Tibial artery (tissue), 4 donors: ENCODE results near the gene CPNE4.

Experiments
- DNase-seq, 2 donors: peaks; one replicate each; pipeline ENCODE4 v3.0.0-alpha.2; 2019
- H3K27ac ChIP-seq, 2 donors: fragments of 200-600 bp; sonication (generic) in 1 of 2; 1 replicate in 1 of 2; 2 replicates in 1 of 2; pipeline ENCODE4 v1.5.1; 2018 to 2019; ENCODE audit warnings: mild to moderate bottlenecking in 1 of 2
- H3K27me3 ChIP-seq, 2 donors: fragments of 200-600 bp; sonication (generic) in 1 of 2; one replicate each; pipeline versions ENCODE4 v1.5.1 to v1.6.0; 2016 to 2019
- H3K36me3 ChIP-seq, 3 donors: fragments of 200-600 bp; sonication (generic) in 2 of 3; one replicate each; pipeline ENCODE4 v1.5.1; 2016 to 2019; ENCODE audit warnings: mild to moderate bottlenecking in 2 of 3
- H3K4me1 ChIP-seq, 4 donors: fragments of 200-600 bp; sonication (generic) in 2 of 4; 1 replicate in 3 of 4; 2 replicates in 1 of 4; pipeline ENCODE4 v1.5.1; 2016 to 2019
- H3K4me3 ChIP-seq, 2 donors: fragments of 200-600 bp; sonication (generic) in 1 of 2; 1 replicate in 1 of 2; 2 replicates in 1 of 2; pipeline ENCODE4 v1.5.1; 2018 to 2019; ENCODE audit warnings: mild to moderate bottlenecking in 2 of 2
- H3K9me3 ChIP-seq, 3 donors: fragments of 200-600 bp; sonication (generic) in 1 of 3; one replicate each; pipeline ENCODE4 v1.5.1; 2016 to 2019
- intact Hi-C: fragments of 100-400 bp; cut with DNase I; formaldehyde crosslinking; loops from one replicate; pipeline ENCODE4 v1.15.0; 2023; ENCODE audit warnings: low total_unique reads
- TF ChIP-seq, protein P1 (sequence below), 2 experiments: fragments of 200-600 bp in 1 of 2; fragments of 450-650 bp in 1 of 2; IDR thresholded peaks; one replicate each; pipeline ENCODE4 v1.5.1; 2017 to 2019; ENCODE audit warnings: antibody characterized with exemption in 2 of 2, mild to moderate bottlenecking in 1 of 2, moderate library complexity in 1 of 2

CPNE4 gene

GRCh38 chr3:131602011-131602779 is 432.6 kb downstream of the CPNE4 start:
- no peak overlapping the region for H3K4me3 ChIP-seq
- H3K36me3 ChIP-seq: no peaks in the 10 kb centered on the region
- no peak overlapping the region for H3K27ac ChIP-seq
- H3K4me1 ChIP-seq: no peaks in the 10 kb centered on the region
- no peaks in the 10 kb centered on the region for H3K9me3 ChIP-seq
- no peaks in the 10 kb centered on the region for H3K27me3 ChIP-seq
- intact Hi-C loops: no loop called here
- no peak for DNase-seq
- TF ChIP-seq, protein P1, sequence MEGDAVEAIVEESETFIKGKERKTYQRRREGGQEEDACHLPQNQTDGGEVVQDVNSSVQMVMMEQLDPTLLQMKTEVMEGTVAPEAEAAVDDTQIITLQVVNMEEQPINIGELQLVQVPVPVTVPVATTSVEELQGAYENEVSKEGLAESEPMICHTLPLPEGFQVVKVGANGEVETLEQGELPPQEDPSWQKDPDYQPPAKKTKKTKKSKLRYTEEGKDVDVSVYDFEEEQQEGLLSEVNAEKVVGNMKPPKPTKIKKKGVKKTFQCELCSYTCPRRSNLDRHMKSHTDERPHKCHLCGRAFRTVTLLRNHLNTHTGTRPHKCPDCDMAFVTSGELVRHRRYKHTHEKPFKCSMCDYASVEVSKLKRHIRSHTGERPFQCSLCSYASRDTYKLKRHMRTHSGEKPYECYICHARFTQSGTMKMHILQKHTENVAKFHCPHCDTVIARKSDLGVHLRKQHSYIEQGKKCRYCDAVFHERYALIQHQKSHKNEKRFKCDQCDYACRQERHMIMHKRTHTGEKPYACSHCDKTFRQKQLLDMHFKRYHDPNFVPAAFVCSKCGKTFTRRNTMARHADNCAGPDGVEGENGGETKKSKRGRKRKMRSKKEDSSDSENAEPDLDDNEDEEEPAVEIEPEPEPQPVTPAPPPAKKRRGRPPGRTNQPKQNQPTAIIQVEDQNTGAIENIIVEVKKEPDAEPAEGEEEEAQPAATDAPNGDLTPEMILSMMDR (IDR thresholded peaks at IDR 0.05): no peak

DNA sequence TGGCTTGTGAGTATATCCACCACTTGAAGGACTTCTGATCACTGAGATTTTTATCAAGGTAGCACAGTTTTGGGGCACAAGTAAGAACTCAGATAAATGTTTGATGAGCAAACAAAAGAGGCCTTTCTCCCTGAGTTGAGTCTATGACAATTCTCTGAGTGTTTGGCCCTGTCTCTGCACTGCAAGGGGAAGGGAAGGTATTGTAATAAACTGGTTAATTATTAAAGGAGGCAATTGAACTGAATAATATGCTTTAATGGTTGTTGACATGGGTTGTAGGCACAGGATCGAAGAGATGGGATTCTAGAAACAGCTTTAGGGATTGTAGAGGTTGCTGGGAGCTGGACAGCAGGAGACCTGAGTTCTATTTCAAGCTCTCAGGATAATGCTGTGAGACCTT is 437.0 kb downstream of the CPNE4 start:
- Histone ChIP-seq H3K27me3 (no peaks in the 10 kb centered on the region), H3K27ac (no peak overlapping the region), H3K9me3 (no peaks in the 10 kb centered on the region), H3K4me3 (no peak overlapping the region), H3K4me1 (no peaks in the 10 kb centered on the region), H3K36me3 (no peaks in the 10 kb centered on the region)
- TF ChIP-seq, protein P1 (IDR thresholded peaks at IDR 0.05): no peak
- DNase-seq: no peak
- intact Hi-C loops: no loop called here

- Histone ChIP-seq H3K36me3 (no peaks in the 10 kb centered on the region), H3K4me3 (no peak overlapping the region), H3K9me3 (no peaks in the 10 kb centered on the region), H3K27me3 (no peaks in the 10 kb centered on the region), H3K4me1 (no peaks in the 10 kb centered on the region), H3K27ac (no peak overlapping the region)
- no peak for DNase-seq
- TF ChIP-seq, protein P1 (IDR thresholded peaks at IDR 0.05): no peak
- intact Hi-C loops: no loop called here
Measured at GRCh38 chr3:131596884-131597283, 437.9 kb downstream of the CPNE4 start.

DNA sequence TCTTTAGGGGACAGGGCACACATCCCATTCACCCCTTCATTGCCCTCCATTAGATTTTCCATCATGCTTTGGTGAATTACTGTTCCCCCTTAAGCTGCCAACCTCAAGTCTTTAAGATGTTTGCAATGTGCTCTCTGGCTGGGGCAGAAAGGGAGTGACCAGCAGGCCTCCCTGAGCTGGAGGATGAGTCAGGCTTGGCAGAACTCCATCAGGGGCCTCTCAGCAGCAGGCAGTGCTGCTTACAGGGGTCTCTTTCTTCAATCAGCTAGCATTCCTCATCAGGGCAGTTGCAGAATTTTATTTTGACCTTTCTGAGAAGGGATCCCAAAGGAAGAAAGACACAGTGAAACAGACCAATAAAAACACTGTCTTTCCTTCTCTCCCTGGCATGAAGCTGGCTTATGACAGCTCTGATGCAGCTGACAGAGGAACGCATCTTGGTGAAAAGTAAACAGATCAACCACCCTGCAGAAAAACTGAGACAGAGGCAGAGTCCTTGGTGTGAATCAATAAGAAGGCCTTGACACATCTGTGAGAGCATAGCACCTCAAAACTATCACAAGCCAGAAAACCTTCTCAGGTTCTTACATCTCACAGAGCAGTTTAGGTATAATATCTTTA is 443.3 kb downstream of the CPNE4 start:
- intact Hi-C loops: no loop called here

DNA sequence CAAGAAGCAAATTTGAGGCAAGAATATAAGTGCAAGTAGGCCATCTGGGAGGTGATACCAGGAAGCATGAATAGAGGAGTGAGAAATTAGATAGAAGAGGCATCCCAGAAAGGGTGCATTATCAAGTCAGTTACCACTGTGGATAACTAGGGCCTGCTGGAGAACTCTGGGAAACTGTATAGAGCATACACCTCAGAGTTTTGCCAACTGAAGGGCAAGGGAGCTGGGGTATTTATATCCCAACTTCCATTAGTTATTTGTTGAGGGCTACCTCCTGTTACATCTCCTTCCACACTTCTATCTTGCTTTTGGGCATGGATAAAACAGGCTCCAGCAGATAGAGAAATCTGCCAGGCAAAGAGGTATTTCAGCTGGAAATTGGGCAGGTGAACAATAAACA is 448.5 kb downstream of the CPNE4 start:
- TF ChIP-seq, protein P1 (IDR thresholded peaks at IDR 0.05): no peak
- H3K9me3 ChIP-seq: no peaks in the 10 kb centered on the region
- H3K27me3 ChIP-seq: no peaks in the 10 kb centered on the region
- no peak for DNase-seq
- intact Hi-C loops: no loop called here
- H3K4me3 ChIP-seq: no peak overlapping the region
- no peak overlapping the region for H3K27ac ChIP-seq
- no peaks in the 10 kb centered on the region for H3K36me3 ChIP-seq
- H3K4me1 ChIP-seq: no peaks in the 10 kb centered on the region

More for the DNA sequence above, 443.3 kb downstream of the CPNE4 start:
- H3K4me3 ChIP-seq: no peak overlapping the region
- no peak overlapping the region for H3K27ac ChIP-seq
- H3K36me3 ChIP-seq: no peaks in the 10 kb centered on the region
- no peaks in the 10 kb centered on the region for H3K27me3 ChIP-seq
- TF ChIP-seq, protein P1 (IDR thresholded peaks at IDR 0.05): no peak
- no peaks in the 10 kb centered on the region for H3K9me3 ChIP-seq
- DNase-seq: no peak
- no peaks in the 10 kb centered on the region for H3K4me1 ChIP-seq
